Activated naive CD4-positive, alpha-beta T cell treated with anti-CD3 and anti-CD28 coated beads, Interleukin-2, amount 50 U/mL, for 24 hours (primary cell): ENCODE measurements around the gene NLRC5.
"Not testable (repeated sequence)": the region's sequence is repeated elsewhere in the genome, so short reads cannot be mapped to it uniquely, and the experiment has no call there.

Experiments used
- H3K27ac Mint-ChIP-seq: one replicate; pipeline ENCODE4 v1.8.0; 2021; ENCODE audit warnings: mild to moderate bottlenecking, mixed read lengths
- H3K27me3 Mint-ChIP-seq: one replicate; pipeline ENCODE4 v1.8.0; 2021; ENCODE audit warnings: mixed read lengths
- H3K36me3 Mint-ChIP-seq: one replicate; pipeline ENCODE4 v1.8.0; 2021; ENCODE audit warnings: mixed read lengths
- H3K4me1 Mint-ChIP-seq: one replicate; pipeline ENCODE4 v1.8.0; 2021; ENCODE audit warnings: mixed read lengths
- H3K4me3 Mint-ChIP-seq: one replicate; pipeline ENCODE4 v1.8.0; 2021; ENCODE audit warnings: mild to moderate bottlenecking, mixed read lengths
- H3K9me3 Mint-ChIP-seq: one replicate; pipeline ENCODE4 v1.8.0; 2021; ENCODE audit warnings: mixed read lengths

NLRC5 gene

DNA sequence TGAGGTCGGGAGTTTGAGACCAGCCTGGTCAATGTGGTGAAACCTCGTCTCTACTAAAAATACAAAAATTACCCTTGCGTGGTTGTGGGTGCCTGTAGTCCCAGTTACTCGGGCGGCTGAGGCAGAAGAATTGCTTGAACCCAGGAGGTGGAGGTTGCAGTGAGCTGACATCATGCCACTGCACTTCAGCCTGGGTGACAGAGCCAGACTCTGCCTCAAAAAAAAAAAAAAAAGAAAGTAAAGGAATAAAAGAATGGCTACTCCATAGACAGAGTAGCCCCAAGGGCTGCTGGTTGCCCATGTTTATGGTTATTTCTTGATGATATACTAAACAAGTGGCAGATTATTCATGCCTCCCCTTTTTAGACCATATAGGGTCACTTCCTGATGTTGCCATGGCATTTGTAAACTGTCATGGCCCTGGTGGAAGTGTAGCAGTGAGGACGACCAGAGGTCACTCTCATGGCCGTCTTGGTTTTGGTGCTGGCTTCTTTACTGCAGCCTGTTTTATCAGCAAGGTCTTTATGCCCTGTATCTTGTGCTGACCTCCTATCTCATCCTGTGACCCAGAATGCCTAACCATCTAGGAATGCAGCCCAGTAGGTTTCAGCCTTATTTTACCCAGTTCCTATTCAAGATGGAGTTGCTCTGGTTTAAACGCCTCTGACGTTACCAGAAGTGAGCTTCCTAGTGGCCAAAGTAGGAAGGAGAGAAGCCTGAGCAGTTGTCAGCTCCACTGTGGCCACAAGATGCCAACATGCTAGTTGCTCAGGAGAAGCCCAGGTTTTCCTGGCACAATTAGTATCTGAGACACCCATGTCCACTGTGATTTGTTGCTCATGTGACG, 120.1 kb downstream of the NLRC5 start:
- H3K4me1 Mint-ChIP-seq, H3K9me3 Mint-ChIP-seq, H3K27ac Mint-ChIP-seq, H3K27me3 Mint-ChIP-seq, H3K36me3 Mint-ChIP-seq, H3K4me3 Mint-ChIP-seq: not testable (repeated sequence)

DNA sequence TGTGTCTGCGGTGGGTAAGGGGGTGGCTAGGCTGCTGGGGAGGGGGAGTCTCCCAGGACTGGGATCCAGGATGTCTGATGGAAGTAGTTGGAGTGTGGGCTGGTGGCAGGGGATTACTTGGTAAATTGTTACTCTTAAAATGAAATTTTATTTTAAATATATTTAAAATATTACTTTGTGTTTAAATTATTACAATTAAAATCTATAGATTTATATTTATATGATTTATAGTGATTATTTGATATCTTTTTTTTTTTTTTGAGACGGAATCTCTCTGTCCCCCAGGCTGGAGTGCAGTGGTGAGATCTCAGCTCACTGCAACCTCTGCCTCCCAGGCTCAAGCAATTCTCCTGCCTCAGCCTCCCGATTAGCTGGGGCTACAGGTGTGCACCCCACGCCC, 121.6 kb downstream of the NLRC5 start:
- no peaks in the 10 kb centered on the region for H3K27me3 Mint-ChIP-seq
- H3K9me3 Mint-ChIP-seq, result no peaks in the 10 kb centered on the region
- H3K4me1 Mint-ChIP-seq, result no peaks in the 10 kb centered on the region
- no peaks in the 10 kb centered on the region for H3K36me3 Mint-ChIP-seq
- no peak overlapping the region for H3K4me3 Mint-ChIP-seq
- H3K27ac Mint-ChIP-seq, result no peak overlapping the region

DNA sequence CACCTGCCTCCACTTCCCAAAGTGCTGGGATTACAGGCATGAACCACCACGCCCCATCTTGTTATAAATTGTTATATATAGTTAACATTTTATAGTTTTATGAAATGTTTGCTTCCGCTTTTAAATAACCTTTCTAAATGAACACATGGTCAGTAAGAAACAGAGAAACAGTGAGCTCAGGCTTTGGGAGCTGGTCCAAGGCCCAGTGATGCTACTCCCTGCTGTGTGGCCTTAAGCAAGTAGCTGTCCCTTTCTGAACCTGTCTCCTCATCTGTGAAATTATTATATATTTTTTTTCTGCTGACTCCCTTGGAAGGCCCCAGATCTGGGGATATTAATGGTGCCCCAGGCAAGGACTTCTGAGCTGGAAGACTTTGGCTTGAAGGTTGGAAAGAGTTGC, 122.1 kb downstream of the NLRC5 start:
- Mint-ChIP-seq H3K9me3 (no peaks in the 10 kb centered on the region), H3K27me3 (no peaks in the 10 kb centered on the region), H3K27ac (no peak overlapping the region), H3K4me3 (no peak overlapping the region), H3K36me3 (no peaks in the 10 kb centered on the region), H3K4me1 (no peaks in the 10 kb centered on the region)

DNA sequence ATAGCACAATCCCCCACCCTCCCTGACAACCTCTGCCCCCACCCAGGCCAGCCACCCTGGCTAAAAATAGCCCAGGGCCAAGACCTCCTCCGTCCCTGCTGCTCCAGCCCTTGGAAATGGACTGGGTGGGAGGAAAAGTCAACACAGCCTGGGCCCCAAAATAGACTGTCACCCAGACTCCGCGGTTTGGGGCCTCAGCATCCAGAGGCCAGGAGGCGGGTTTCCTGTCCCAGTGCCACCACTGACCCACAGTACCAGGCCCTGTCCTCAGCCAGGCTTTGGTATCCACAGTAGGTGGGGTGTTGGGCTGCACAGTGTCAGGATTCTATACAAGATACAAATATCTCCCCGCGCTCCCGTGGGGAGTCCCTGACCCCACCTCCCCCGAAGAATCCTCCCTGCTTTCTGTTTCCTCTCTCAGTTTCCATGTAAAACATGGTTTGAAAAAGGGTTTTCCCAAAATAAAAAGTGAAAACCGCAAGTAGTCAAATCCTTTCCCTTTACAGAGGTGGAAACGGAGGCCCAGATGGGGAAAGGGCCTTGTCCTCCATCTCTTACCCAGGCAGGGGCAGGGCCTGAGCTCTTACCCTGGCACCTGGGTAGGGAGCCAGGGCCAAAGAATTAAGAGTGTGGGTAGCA, 123.2 kb downstream of the NLRC5 start:
- no peak overlapping the region for H3K4me3 Mint-ChIP-seq
- H3K27ac Mint-ChIP-seq, result no peak overlapping the region
- H3K9me3 Mint-ChIP-seq, result no peaks in the 10 kb centered on the region
- no peaks in the 10 kb centered on the region for H3K27me3 Mint-ChIP-seq
- no peaks in the 10 kb centered on the region for H3K36me3 Mint-ChIP-seq
- no peaks in the 10 kb centered on the region for H3K4me1 Mint-ChIP-seq

DNA sequence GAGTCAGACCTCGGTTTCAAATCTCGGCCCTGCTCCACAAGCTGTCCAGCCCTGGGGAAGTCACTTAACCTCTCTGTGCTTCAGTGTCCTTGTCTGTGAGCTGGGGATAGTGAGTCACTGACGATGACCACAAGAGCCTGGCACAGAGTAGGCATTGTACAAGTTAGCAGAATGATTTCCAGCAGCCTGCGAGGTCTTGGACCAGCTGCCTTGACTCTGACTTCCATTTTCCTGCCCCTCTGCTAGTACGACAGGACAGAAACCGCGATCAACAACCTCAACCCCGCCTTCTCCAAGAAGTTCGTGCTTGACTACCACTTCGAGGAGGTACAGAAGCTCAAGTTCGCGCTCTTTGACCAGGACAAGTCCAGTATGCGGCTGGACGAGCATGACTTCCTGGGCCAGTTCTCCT, 123.7 kb downstream of the NLRC5 start:
- Mint-ChIP-seq H3K27me3 (no peaks in the 10 kb centered on the region), H3K27ac (no peak overlapping the region), H3K9me3 (no peaks in the 10 kb centered on the region), H3K4me1 (no peaks in the 10 kb centered on the region), H3K36me3 (no peaks in the 10 kb centered on the region), H3K4me3 (no peak overlapping the region)

DNA sequence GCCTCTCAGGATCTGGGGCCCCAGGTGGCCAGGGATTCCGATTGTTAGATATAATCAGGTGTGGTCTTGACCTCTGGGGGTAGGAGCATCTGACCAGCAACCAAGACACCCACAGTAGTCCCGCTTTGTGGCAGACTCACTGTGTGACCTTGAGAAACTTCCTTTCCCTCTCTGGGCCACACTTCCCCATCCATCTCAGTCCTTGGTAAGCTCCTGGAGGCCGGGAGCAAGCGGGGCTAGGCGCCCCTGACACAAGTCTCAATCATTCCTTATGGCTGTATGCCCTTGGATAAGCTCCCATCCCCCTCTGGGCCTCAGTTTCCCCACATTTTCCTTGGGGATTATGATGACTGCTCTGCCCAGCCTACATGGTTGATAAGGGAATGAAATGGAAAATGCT, 124.3 kb downstream of the NLRC5 start:
- H3K27me3 Mint-ChIP-seq, result no peaks in the 10 kb centered on the region
- no peak overlapping the region for H3K27ac Mint-ChIP-seq
- H3K36me3 Mint-ChIP-seq, result no peaks in the 10 kb centered on the region
- no peaks in the 10 kb centered on the region for H3K9me3 Mint-ChIP-seq
- H3K4me1 Mint-ChIP-seq, result no peaks in the 10 kb centered on the region
- H3K4me3 Mint-ChIP-seq, result no peak overlapping the region

DNA sequence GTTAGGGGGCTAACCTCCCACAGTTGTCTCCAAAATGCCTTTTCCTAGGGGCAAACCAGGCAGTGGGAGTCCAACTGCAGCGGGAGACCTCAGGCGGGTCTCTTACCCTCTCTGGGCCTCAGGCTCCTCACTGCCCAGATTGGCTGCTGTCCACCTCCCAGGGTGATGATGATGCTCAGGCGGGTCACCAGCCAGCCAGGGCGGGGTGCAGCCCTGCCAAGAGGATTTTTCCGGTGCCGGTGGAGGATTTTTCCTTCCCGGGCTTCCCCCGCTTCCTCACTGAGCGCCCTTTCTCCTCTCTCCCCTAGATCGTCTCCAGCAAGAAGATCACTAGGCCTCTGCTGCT, 125.8 kb downstream of the NLRC5 start:
- H3K9me3 Mint-ChIP-seq, result no peaks in the 10 kb centered on the region
- H3K27me3 Mint-ChIP-seq, result no peaks in the 10 kb centered on the region
- H3K4me1 Mint-ChIP-seq, result no peaks in the 10 kb centered on the region
- no peak overlapping the region for H3K27ac Mint-ChIP-seq
- H3K4me3 Mint-ChIP-seq, result no peak overlapping the region
- H3K36me3 Mint-ChIP-seq, result no peaks in the 10 kb centered on the region

DNA sequence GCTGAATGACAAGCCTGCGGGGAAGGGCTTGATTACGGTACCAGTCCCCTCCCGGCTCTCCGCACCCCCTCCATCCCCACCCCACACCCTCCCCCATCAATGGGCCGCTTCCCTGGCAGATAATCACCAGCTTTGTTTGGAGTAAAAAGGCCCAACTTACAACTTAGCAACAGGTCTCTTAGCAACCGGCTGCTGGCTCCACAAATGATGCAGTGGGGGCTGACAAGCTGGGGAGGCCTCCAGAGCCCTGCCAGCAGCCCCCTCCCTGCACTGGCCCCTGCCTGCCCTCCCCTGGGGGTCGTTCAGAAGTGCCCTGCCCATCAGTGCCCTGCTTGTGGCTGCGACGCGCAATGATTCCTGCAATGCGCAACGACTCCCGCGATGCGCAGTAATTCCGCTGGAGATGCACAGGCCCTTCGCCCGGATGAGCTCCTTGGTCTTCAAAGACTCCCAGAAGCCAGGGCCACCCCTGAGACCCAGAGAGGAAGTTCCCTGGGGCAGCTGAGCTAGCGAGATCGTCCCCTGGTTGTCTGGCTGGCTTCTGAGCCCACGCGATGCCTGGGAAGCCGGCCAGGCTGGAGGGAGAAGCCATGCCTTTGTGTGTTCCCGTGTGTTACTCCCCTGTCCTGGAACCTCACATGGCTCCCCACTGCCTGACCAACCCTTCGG, 126.3 kb downstream of the NLRC5 start:
- Mint-ChIP-seq H3K36me3 (no peaks in the 10 kb centered on the region), H3K4me3 (no peak overlapping the region), H3K4me1 (no peaks in the 10 kb centered on the region), H3K27ac (no peak overlapping the region), H3K9me3 (no peaks in the 10 kb centered on the region), H3K27me3 (no peaks in the 10 kb centered on the region)

DNA sequence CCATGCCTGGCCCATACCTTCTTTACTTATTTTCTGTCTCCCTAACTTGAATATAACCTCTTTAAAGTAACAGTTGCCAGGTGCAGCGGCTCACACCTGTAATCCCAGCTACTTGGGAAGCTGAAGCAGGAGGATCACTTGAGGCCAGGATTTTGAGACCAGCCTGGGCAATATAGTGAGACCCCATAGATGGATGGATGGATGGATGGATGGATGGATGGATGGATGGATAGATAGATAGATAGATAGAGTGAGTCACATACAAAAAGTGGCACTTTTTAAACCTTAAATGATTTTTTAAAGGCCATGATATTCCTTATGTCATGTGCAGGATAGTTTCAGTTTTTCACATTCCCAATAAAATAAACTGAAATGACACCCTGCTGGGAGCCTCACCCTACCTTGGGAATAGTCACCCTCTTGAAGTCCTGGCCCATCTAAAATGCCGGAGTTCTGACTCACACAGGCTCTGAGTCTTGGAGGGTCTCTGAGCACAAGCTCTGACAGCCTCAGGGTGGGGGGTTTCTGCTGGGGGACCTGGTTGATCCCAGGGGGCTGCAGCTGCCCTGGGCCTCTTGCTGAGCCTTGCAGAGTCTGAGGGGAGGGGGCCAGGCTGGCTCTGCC, 129.2 kb downstream of the NLRC5 start:
- H3K36me3 Mint-ChIP-seq, result no peaks in the 10 kb centered on the region
- peaks cover 8% of the 10 kb centered on the region for H3K4me1 Mint-ChIP-seq
- no peaks in the 10 kb centered on the region for H3K27me3 Mint-ChIP-seq
- H3K4me3 Mint-ChIP-seq, result no peak overlapping the region
- H3K9me3 Mint-ChIP-seq, result no peaks in the 10 kb centered on the region
- H3K27ac Mint-ChIP-seq, result no peak overlapping the region

DNA sequence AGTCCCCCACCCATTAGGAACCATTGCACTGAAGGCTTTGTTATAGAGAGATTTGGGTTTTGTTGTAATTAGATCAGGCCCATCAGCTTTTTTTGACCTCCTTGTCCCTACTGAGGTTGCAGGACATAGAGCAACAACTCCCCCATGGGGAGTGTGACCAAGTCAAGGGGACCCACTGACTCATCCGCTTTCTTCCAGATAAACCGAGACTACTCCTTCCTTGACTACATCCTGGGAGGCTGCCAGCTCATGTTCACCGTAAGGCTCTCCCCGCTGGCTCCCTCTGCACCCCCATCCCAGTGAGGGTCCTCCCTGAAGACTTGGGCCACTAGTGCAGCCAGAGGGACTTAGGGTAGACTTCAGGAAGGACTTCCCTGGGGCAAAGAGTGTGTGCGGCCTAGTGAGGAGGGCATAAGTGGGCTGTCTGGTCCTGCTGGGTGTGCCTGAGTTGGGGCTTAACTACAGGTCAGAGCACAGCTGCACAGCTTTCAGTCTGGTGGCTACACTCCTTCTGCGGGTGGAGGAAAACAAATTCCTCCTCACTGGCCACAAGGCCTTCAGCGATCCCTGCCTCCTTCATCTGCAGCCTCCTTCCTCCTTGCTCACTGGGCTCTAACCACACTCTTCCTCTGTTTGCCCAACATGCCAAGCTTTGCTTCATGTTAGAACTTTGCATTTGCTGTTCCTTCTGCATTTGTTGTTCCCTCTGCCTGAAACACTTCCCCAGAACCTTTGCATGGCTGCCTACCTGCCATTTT, 134.0 kb downstream of the NLRC5 start:
- no peaks in the 10 kb centered on the region for H3K9me3 Mint-ChIP-seq
- peaks cover 53% of the 10 kb centered on the region for H3K4me1 Mint-ChIP-seq
- peak overlapping the region; percentile 55 for H3K4me3 Mint-ChIP-seq
- H3K27ac Mint-ChIP-seq, result peak overlapping the region; percentile 88
- no peaks in the 10 kb centered on the region for H3K27me3 Mint-ChIP-seq
- no peaks in the 10 kb centered on the region for H3K36me3 Mint-ChIP-seq

DNA sequence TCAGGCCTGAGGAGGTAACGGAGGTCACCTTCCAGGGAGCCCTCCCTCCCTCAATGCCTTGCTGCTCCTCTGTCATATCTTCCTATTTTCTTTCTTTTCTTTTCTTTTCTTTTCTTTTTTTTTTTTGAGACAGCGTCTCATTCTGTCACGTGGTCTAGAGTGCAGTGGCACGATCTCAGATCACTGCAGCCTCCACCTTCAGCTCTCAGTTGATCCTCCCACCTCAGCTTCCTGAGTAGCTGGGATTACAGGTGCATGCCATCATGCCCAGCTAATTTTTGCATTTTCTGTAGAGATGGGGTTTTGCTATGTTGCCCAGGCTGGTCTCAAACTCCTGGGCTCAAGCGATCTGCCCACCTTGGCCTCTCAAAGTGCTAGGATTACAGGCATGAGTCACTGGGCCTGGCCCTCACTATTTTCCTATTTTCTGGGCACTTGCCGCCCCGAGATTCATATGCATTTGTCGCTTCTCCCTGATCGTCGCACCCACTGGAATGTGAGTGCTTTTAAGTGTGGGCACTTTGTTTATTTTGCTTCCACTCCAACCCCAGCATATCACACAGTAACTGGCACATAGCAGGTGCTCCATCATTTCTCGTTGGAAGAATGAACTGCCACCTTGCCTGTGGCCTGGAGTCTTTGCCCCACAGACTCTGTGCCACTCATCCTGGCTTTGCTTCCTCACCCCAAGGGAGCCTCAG, 134.8 kb downstream of the NLRC5 start:
- Mint-ChIP-seq H3K4me1 (peaks cover 60% of the 10 kb centered on the region), H3K36me3 (no peaks in the 10 kb centered on the region), H3K27me3 (no peaks in the 10 kb centered on the region), H3K4me3 (peak overlapping the region; percentile 55), H3K9me3 (no peaks in the 10 kb centered on the region), H3K27ac (peak overlapping the region; percentile 88)

DNA sequence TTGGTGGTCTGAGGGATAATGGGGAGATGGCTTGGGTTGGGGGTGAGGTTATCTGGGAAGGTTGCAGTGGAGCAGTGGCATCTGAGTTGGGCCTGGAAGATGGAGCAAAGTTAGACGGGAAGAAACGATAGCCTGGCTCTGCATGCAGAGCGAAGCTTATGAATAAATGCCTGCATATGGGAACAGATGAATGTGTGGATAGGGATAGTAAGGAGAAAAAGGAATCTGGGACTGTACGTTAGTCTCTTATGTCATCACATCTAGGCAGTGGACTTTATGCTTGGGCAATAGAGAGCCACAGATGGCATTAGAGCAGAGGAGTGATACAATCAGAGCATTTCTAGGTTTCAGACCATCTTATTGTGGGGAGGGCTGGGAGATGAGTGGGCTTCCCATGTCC, 136.0 kb downstream of the NLRC5 start:
- Mint-ChIP-seq H3K27me3 (no peaks in the 10 kb centered on the region), H3K27ac (no peak overlapping the region), H3K4me1 (peaks cover 70% of the 10 kb centered on the region), H3K9me3 (no peaks in the 10 kb centered on the region), H3K4me3 (no peak overlapping the region), H3K36me3 (no peaks in the 10 kb centered on the region)

DNA sequence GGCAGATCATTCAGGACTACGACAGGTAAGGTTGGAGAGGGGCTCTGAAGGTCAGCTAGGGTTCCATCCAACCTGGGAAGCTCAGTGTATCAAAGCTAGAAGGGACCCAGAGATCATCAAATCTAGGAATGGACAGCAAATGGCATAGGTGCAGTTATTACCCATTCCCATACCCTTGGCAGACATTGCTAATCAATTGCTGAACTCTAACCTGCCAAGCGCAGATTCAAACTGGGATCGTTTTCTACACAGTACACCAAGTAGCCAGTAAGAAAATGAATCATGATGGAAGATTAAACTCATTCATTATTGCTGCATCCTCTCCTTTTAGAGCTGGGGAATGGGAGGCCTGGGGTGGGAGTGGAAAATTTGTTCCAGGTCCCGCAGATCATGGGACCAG, 136.6 kb downstream of the NLRC5 start:
- no peak overlapping the region for H3K4me3 Mint-ChIP-seq

DNA sequence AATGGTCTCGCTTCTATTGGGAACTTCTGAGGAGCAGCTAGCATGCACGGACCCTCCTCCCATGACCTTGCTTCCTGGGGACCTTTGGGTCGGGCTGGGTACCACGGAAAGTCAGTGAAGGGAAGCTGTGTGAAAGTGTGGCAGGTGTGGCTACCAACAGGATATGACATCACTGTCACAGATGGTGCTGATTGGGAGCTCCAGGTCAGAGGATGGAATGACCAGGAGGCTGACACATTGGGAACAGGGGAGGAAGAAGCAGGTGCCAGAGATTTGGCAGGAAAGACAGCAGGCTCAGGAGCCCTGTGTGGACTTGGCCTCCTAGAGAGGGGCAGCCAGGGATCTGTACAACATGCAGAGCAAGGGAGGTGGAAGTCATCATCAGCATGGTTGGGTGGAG, 137.1 kb downstream of the NLRC5 start:
- no peak overlapping the region for H3K4me3 Mint-ChIP-seq
- H3K9me3 Mint-ChIP-seq, result no peaks in the 10 kb centered on the region
- no peaks in the 10 kb centered on the region for H3K27me3 Mint-ChIP-seq
- H3K27ac Mint-ChIP-seq, result no peak overlapping the region
- no peaks in the 10 kb centered on the region for H3K36me3 Mint-ChIP-seq
- peaks cover 80% of the 10 kb centered on the region for H3K4me1 Mint-ChIP-seq

More for the DNA sequence above, 136.6 kb downstream of the NLRC5 start:
- H3K36me3 Mint-ChIP-seq, result no peaks in the 10 kb centered on the region
- H3K4me1 Mint-ChIP-seq, result peaks cover 76% of the 10 kb centered on the region
- no peaks in the 10 kb centered on the region for H3K9me3 Mint-ChIP-seq
- H3K27ac Mint-ChIP-seq, result no peak overlapping the region
- no peaks in the 10 kb centered on the region for H3K27me3 Mint-ChIP-seq
